ENCODE data around the gene LINC00305.

Gene LINC00305

GRCh38 chr18:64111950-64112349 is 36.9 kb downstream of the LINC00305 start:
- DNase-seq: no peak

- DNase-seq: no peak
Measured at GRCh38 chr18:64110692-64111480, 38.0 kb downstream of the LINC00305 start.

- DNase-seq: peak in 1 of 2 experiments; percentile 56
Measured at GRCh38 chr18:64103986-64104385, 44.9 kb downstream of the LINC00305 start.

GRCh38 chr18:64100116-64100922 is 48.6 kb downstream of the LINC00305 start:
- no peak for DNase-seq

GRCh38 chr18:64099244-64099643 is 49.6 kb downstream of the LINC00305 start:
- DNase-seq: no peak

- DNase-seq: no peak
Measured at GRCh38 chr18:64097497-64097896, 51.4 kb downstream of the LINC00305 start.

- DNase-seq: no peak
Measured at GRCh38 chr18:64095056-64095455, 53.8 kb downstream of the LINC00305 start.

GRCh38 chr18:64094210-64094609 is 54.7 kb downstream of the LINC00305 start:
- DNase-seq: no peak

GRCh38 chr18:64091526-64091925 is 57.4 kb downstream of the LINC00305 start:
- DNase-seq: no peak

GRCh38 chr18:64090876-64091275 is 58.0 kb downstream of the LINC00305 start:
- no peak for DNase-seq

GRCh38 chr18:64083916-64084315 is 65.0 kb downstream of the LINC00305 start:
- no peak for DNase-seq

- no peak for DNase-seq
Measured at GRCh38 chr18:64082513-64082912, 66.4 kb downstream of the LINC00305 start.

GRCh38 chr18:64082054-64082453 is 66.8 kb downstream of the LINC00305 start:
- no peak for DNase-seq

- DNase-seq: no peak
Measured at GRCh38 chr18:64073971-64074370, 74.9 kb downstream of the LINC00305 start.

GRCh38 chr18:64055019-64055418 is 93.9 kb downstream of the LINC00305 start:
- no peak for DNase-seq

GRCh38 chr18:64053246-64053645 is 95.6 kb downstream of the LINC00305 start:
- no peak for DNase-seq

GRCh38 chr18:64052772-64053171 is 96.1 kb downstream of the LINC00305 start:
- no peak for DNase-seq

- DNase-seq: no peak
Measured at GRCh38 chr18:64044616-64045015, 104.3 kb downstream of the LINC00305 start.

- no peak for DNase-seq
Measured at GRCh38 chr18:64042728-64043358, 106.0 kb downstream of the LINC00305 start.

- peak; percentile 1 to 40 for DNase-seq
Measured at GRCh38 chr18:64037812-64038414, 111.0 kb downstream of the LINC00305 start.

GRCh38 chr18:64032312-64032711 is 116.6 kb downstream of the LINC00305 start:
- DNase-seq: no peak

GRCh38 chr18:64031411-64031810 is 117.5 kb downstream of the LINC00305 start:
- DNase-seq: no peak
